NCI-H2227 (cell line): ENCODE data around the gene SORCS2.
A peak's percentile ranks its signal among the peaks of the same experiment; 100 is the strongest.

Experiments used
- DNase-seq: peaks from one replicate; lab custom pipeline; 2025; ENCODE audit not compliant: unreplicated experiment; lab: John Stamatoyannopoulos, UW

SORCS2 gene

GRCh38 chr4:7384929-7385890 is 192.9 kb downstream of the SORCS2 start:
- no peak for DNase-seq

GRCh38 chr4:7387925-7388324 is 195.6 kb downstream of the SORCS2 start:
- DNase-seq = no peak

DNA sequence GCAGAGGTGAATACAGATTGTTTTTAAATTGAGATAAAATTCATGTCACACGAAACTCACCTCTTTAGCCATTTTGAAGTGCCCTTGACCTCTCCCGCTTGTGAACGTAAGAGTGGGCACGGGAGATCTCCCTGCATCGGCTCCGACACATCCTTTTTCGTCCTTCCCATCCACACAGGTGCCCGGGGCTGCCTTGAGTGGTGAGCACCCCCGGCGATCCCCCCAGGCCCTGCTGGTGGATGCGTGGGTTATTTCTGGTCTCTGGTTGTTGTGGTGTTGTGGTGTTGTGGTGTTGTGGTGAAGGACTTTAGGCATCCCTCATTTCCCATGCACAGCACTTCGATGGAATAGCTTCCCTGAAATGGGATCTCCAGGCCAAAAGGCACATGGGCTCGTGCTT is 196.3 kb downstream of the SORCS2 start:
- no peak for DNase-seq

- DNase-seq = no peak
These were observed 196.9 kb downstream of the SORCS2 start for GRCh38 chr4:7389101-7389701.

- no peak for DNase-seq
These were observed 197.4 kb downstream of the SORCS2 start for GRCh38 chr4:7389719-7390118.

- DNase-seq = no peak
These were observed 198.0 kb downstream of the SORCS2 start for GRCh38 chr4:7390336-7390735.

DNA sequence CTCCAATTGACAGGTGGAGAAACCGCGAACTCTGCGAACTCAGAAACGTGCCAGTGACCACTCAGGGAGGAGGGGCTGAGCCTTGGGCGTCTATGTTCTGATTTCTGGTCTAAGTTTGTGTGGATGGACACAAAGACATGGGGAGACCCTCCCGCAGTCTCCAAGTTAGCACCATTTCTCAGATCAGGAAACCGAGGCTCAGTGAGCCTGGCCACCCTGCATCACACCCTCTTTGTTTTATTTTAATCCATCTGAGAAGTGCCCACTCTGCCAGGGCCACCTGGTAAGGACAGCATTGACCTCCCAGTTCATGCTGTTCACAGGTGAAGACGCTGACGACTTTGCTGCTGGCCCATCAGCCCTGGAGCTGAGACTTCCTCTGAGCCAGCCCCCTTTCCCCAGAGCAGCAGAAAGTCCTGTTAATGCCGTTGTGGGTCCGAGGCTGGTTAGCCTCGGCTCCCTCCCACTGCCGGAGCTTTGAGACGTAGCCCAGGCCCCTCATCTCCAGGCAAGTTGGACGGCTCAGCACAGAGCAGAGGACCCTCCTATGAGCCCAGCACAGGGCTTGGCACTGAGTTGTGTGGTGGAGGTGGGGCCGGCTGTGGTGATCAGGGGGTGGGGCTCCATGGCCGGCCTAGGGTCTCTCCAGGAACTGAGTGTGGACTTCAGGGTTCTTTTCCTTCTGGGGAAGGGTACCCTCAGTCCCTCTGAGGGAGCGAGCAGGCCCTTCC is 198.7 kb downstream of the SORCS2 start:
- DNase-seq = no peak

DNA sequence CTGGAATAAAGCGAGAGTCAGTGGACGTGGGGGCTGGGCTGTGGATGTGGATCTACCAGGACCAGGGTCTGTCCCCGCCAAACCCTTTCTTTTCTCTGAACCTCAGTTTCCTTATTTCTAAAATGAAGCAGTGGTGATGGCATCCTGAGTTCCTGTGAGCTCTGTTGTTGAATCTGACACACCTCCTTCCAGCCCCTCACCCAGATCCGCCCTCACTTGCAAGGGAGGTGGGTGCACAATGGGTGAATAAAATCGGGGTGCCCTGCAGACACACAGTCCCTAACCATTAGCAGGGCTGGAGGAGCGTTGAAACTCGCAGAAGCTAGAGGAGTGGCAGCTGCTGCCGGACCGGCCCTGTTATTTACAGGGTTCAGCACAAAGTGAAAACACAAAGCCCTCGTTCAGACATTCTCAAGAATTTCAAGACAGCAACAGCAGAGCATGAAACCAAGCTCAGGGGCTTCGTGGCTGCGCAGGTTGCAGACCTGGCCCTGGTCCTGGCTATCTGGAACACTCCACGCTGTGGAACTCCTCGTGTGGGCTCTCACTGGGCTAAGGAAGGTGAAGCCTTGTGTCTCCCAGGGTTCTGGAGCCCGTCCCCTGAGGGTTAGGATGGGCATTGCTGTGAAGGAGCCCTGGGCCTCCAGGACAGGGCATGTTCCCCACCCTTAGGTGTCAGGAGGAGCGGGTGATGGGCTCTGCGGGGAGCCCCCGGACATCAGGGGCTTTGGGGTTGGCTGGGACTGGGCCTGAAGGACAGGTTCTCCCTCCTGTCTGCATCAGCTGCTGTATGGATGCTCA is 199.5 kb downstream of the SORCS2 start:
- no peak for DNase-seq

- DNase-seq = no peak
These were observed 200.4 kb downstream of the SORCS2 start for GRCh38 chr4:7392438-7393421.

DNA sequence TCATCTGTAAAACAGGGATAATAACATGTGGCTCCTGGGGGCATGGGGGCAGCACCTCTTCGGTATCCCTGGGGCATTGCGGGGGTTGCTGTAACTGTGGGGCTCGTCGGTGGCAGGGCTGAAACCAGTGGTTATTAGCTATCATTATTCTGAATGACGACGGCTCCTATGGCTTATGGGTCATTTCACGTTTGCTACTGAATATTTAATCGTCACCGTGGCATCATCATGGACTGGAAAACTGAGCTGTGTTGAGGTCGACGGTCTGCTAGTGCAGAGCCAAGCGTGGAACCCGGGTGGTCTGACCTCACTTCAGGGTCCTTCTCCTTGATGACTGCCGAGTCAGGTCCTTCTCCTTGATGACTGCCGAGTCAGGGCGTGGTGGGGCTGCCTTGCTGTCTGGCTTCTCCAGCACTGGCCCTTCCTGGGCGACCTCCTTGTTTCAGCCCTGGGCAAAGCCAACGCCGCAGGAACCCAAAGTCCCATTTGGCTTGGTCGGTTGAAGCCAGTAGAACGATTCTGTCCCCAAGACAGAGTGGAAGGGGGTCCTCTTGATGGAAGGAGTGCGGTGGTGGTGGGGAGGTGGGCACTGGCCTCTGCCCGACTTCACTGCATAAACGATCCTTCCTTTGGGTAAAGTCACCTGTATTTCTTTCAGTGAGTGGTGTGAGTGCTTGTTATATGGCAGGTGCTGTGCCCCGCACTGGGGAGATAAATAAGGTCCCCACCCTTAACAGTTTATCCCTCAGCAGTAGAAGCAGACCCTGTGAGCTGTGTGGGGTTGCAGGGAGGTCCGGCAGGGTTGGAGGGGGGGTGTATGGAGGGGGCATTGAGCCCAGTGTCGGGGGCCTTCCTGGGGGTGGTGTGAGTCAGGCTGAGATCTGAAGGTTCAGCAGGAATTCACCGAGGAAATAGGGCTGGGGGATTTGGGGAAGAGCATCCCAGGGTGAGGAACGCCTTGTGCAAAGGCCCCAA is 201.6 kb downstream of the SORCS2 start:
- DNase-seq = no peak

DNA sequence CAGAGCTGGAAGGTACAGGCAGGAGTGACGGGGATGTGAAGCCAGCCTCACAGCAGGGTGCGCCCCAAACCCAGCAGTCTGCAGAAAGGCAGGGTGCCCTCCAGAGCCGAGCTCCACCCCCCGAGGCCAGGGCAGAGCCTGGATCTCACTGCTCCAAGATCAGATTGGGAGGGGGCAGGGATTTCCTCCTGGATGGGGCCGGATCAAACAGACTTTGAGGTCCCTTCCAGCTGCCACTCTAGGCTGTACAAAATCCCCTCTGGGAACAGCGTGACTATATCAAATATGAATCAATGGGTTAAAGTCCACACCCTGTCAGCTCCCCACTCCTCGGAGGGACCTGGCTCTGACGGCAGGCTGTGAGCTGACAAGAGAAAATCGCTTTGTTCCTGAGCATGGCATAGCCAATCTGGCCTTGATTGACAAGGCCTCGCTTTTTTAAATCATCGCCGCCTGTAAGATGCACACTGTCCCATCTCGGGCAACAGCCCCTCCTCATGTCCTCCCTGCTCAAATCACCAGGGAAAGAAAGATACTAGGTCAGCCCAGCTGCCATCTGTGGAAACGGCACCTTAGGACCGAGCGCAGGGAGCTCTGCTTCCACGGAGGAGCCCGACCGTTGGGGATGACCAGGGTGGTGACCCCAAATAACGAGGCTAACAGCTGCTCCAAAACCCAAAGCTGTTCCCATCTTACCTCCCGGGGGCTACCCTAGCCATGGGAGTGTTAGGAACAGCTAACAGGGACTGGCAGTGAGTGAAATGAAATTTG is 202.5 kb downstream of the SORCS2 start:
- no peak for DNase-seq

DNA sequence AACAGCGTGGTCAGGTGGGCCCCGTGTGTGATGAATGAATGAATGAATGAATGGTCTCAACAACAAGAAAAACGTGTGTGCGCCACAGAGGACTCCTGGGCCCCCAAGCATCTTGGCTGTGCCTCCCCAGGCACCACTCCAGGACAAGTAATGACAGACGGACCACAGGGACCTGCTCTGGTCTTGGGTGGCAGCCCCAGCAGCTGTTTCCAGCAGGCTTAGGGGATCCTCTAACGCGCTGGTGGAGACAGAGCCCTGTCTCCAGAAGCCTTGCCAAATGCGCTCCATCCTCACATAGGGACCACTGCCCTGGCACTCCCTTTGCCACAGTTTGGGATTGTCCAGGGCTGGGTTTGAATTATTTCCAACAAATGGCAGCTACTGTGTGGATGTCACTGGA is 203.3 kb downstream of the SORCS2 start:
- DNase-seq = no peak

- no peak for DNase-seq
These were observed 204.0 kb downstream of the SORCS2 start for GRCh38 chr4:7396186-7396910.

GRCh38 chr4:7397206-7398103 is 205.1 kb downstream of the SORCS2 start:
- no peak for DNase-seq

GRCh38 chr4:7398104-7398423 is 205.7 kb downstream of the SORCS2 start:
- peak; percentile 56 for DNase-seq

GRCh38 chr4:7398788-7399439 is 206.6 kb downstream of the SORCS2 start:
- DNase-seq = no peak
